HEK293 (cell line): ENCODE measurements around the gene KIR3DL2.

ENCODE experiments used
- CTCF ChIA-PET: fragments of 350-600 bp; formaldehyde crosslinking; extraction: SDS; loops from one replicate; lab custom pipeline; 2021; ENCODE audit warnings: antibody characterized with exemption; lab: Yijun Ruan, JAX
- POLR2A ChIA-PET: fragments of 300-600 bp; formaldehyde crosslinking; extraction: SDS; loops from one replicate; lab custom pipeline; 2020; ENCODE audit warnings: antibody characterized with exemption, inconsistent platforms; lab: Yijun Ruan, JAX
- H3K27ac ChIP-seq: fragments of 200-500 bp; sonication (Bioruptor generic); 2 replicates; pipeline ENCODE4 v1.5.1; 2014; ENCODE audit warnings: low read depth, low read length, control low read depth, inconsistent platforms; ENCODE audit errors: extremely low read depth
- H3K36me3 ChIP-seq, 2 experiments: fragments of 200-500 bp in 1 of 2; sonication (Bioruptor generic) in 1 of 2; 1 replicate in 1 of 2; 2 replicates in 1 of 2; pipeline ENCODE4 v1.5.1; 2014 to 2017; ENCODE audit warnings: inconsistent platforms in 2 of 2, low read length in 2 of 2; ENCODE audit not compliant: control insufficient read depth in 2 of 2, insufficient read depth in 1 of 2
- H3K4me1 ChIP-seq: fragments of 200-500 bp; sonication (Bioruptor generic); 2 replicates; pipeline ENCODE4 v1.5.1; 2014; ENCODE audit warnings: mild to moderate bottlenecking, low read length, inconsistent platforms; ENCODE audit not compliant: control insufficient read depth, insufficient read depth
- H3K4me3 ChIP-seq: 2 replicates; pipeline ENCODE4 v1.5.1; 2011; ENCODE audit warnings: low read depth, mild to moderate bottlenecking, control low read depth, low read length, moderate library complexity
- H3K9me3 ChIP-seq: fragments of 200-500 bp; sonication (Bioruptor generic); 2 replicates; pipeline ENCODE4 v1.5.1; 2014; ENCODE audit warnings: low read depth, low read length, inconsistent platforms; ENCODE audit not compliant: control insufficient read depth, insufficient read depth
- CTCF ChIP-seq: fragments of 450-650 bp; formaldehyde crosslinking; IDR thresholded peaks from 2 replicates; pipeline ENCODE4 v1.5.1; 2016; ENCODE audit warnings: missing biosample characterization, missing genetic modification characterization
- GFI1B ChIP-seq: fragments of 450-650 bp; formaldehyde crosslinking; IDR thresholded peaks from 2 replicates; pipeline ENCODE4 v1.5.1; 2016; ENCODE audit warnings: missing biosample characterization, missing genetic modification characterization
- GLI4 ChIP-seq: fragments of 450-650 bp; formaldehyde crosslinking; IDR thresholded peaks from 2 replicates; pipeline ENCODE4 v1.5.1; 2016; ENCODE audit warnings: missing biosample characterization, missing genetic modification characterization
- PRDM10 ChIP-seq: fragments of 450-650 bp; formaldehyde crosslinking; IDR thresholded peaks from 2 replicates; pipeline ENCODE4 v1.5.1; 2016; ENCODE audit warnings: missing biosample characterization, missing genetic modification characterization
- SALL2 ChIP-seq: fragments of 450-650 bp; formaldehyde crosslinking; IDR thresholded peaks from 2 replicates; pipeline ENCODE4 v1.5.0; 2017; ENCODE audit warnings: missing biosample characterization, mild to moderate bottlenecking, missing genetic modification characterization, borderline replicate concordance
- WT1 ChIP-seq: fragments of 450-650 bp; formaldehyde crosslinking; IDR thresholded peaks from 2 replicates; pipeline ENCODE4 v1.5.1; 2016; ENCODE audit warnings: missing biosample characterization, missing genetic modification characterization
- ZBTB21 ChIP-seq: fragments of 450-650 bp; formaldehyde crosslinking; IDR thresholded peaks from 2 replicates; pipeline ENCODE4 v1.5.1; 2017; ENCODE audit warnings: missing biosample characterization, missing genetic modification characterization
- ZFP37 ChIP-seq: fragments of 450-650 bp; formaldehyde crosslinking; IDR thresholded peaks from 2 replicates; pipeline ENCODE4 v1.5.1; 2016; ENCODE audit warnings: missing biosample characterization, missing genetic modification characterization
- ZNF121 ChIP-seq: fragments of 450-650 bp; formaldehyde crosslinking; IDR thresholded peaks from 2 replicates; pipeline ENCODE4 v1.5.1; 2016; ENCODE audit warnings: missing biosample characterization, missing genetic modification characterization
- ZNF155 ChIP-seq: fragments of 450-650 bp; formaldehyde crosslinking; IDR thresholded peaks from 2 replicates; pipeline ENCODE4 v1.5.1; 2016; ENCODE audit warnings: missing biosample characterization, missing genetic modification characterization
- ZNF223 ChIP-seq: fragments of 450-650 bp; formaldehyde crosslinking; IDR thresholded peaks from 2 replicates; pipeline ENCODE4 v1.5.1; 2016; ENCODE audit warnings: missing biosample characterization, missing genetic modification characterization
- ZNF24 ChIP-seq: fragments of 450-650 bp; formaldehyde crosslinking; IDR thresholded peaks from 2 replicates; pipeline ENCODE4 v1.5.1; 2016; ENCODE audit warnings: missing biosample characterization, missing genetic modification characterization
- ZNF248 ChIP-seq: fragments of 450-650 bp; formaldehyde crosslinking; IDR thresholded peaks from 2 replicates; pipeline ENCODE4 v1.5.1; 2017; ENCODE audit warnings: missing biosample characterization, missing genetic modification characterization
- ZNF366 ChIP-seq: fragments of 450-650 bp; formaldehyde crosslinking; conservative IDR thresholded peaks from 2 replicates; pipeline ENCODE4 v1.5.1; 2016; ENCODE audit warnings: missing biosample characterization, missing genetic modification characterization
- ZNF37A ChIP-seq: fragments of 450-650 bp; IDR thresholded peaks from 2 replicates; pipeline ENCODE4 v1.5.1; 2018; ENCODE audit warnings: missing biosample characterization, missing genetic modification characterization
- ZNF449 ChIP-seq: fragments of 450-650 bp; formaldehyde crosslinking; IDR thresholded peaks from 2 replicates; pipeline ENCODE4 v1.5.1; 2017; ENCODE audit warnings: missing biosample characterization, mild to moderate bottlenecking, missing genetic modification characterization, moderate library complexity
- ZNF488 ChIP-seq: fragments of 450-650 bp; formaldehyde crosslinking; IDR thresholded peaks from 2 replicates; pipeline ENCODE4 v1.5.1; 2016; ENCODE audit warnings: missing biosample characterization, missing genetic modification characterization
- ZNF510 ChIP-seq: fragments of 450-650 bp; formaldehyde crosslinking; IDR thresholded peaks from 2 replicates; pipeline ENCODE4 v1.5.1; 2018; ENCODE audit warnings: mild to moderate bottlenecking, missing genetic modification characterization, missing biosample characterization; ENCODE audit not compliant: insufficient replicate concordance
- ZXDB ChIP-seq: fragments of 450-650 bp; formaldehyde crosslinking; IDR thresholded peaks from 2 replicates; pipeline ENCODE4 v1.5.1; 2016; ENCODE audit warnings: missing biosample characterization, missing genetic modification characterization

KIR3DL2 gene

GRCh38 chr19:54877471-54877870 is 27.2 kb downstream of the KIR3DL2 start:
- no peaks in the 10 kb centered on the region for H3K9me3 ChIP-seq
- H3K4me1 ChIP-seq: no peaks in the 10 kb centered on the region
- no peak for TF ChIP-seq ZNF366 (tag by site-specific recombination)
- TF ChIP-seq ZNF155 (tag by site-specific recombination): no peak
- no peaks in the 10 kb centered on the region for H3K36me3 ChIP-seq
- H3K4me3 ChIP-seq: no peak overlapping the region
- CTCF ChIA-PET: interaction anchor here (0.6 to 1.1 kb wide), 3 partner anchors 9 to 747 kb away, joined by 3 to 4 read pairs (median 3); partner anchors contain the start of genes GP6 and ZNF784
- POLR2A ChIA-PET: no interaction called here
- no peak overlapping the region for H3K27ac ChIP-seq

- no peaks in the 10 kb centered on the region for H3K9me3 ChIP-seq
- TF ChIP-seq ZNF121 (tag by site-specific recombination) (no peak), SALL2 (no peak), PRDM10 (tag by site-specific recombination) (no peak), GLI4 (tag by site-specific recombination) (no peak), ZNF24 (tag by site-specific recombination) (no peak), ZNF510 (tag by site-specific recombination) (no peak), ZNF248 (tag by site-specific recombination) (no peak), ZXDB (tag by site-specific recombination) (no peak), GFI1B (tag by site-specific recombination) (no peak), ZNF223 (tag by site-specific recombination) (no peak), ZBTB21 (no peak)
- TF ChIP-seq, all 188 proteins: peak for 0
- Histone ChIP-seq H3K27ac (no peak overlapping the region), H3K36me3 (no peaks in the 10 kb centered on the region), H3K4me1 (no peaks in the 10 kb centered on the region), H3K4me3 (no peak overlapping the region)
- ChIA-PET POLR2A (interaction anchor here (1.3 to 2.1 kb wide), 2 partner anchors 181 to 259 kb away, joined by 3 to 5 read pairs; partner anchors contain the start of gene RDH13), CTCF (interaction anchor here (0.6 to 2.9 kb wide), 33 partner anchors 7 to 636 kb away, joined by 3 to 19 read pairs (median 5); partner anchors contain the start of gene DNAAF3)
These were observed 31.6 kb downstream of the KIR3DL2 start for GRCh38 chr19:54881884-54882283.

- CTCF ChIA-PET: interaction anchor here (1.9 to 2.9 kb wide), 3 partner anchors 205 to 535 kb away, joined by 6 to 19 read pairs (median 10); no protein-coding TSS in a partner anchor
- no peaks in the 10 kb centered on the region for H3K9me3 ChIP-seq
These were observed 32.5 kb downstream of the KIR3DL2 start for GRCh38 chr19:54882758-54883157.

More at GRCh38 chr19:54882758-54883157, 32.5 kb downstream of the KIR3DL2 start:
- 0 out of 2 replicates have a peak, but pooled peaks have one; percentile 8 for TF ChIP-seq CTCF
- no peak for TF ChIP-seq WT1
- no peak for TF ChIP-seq ZNF37A (tag by site-specific recombination)
- TF ChIP-seq ZNF449 (tag by site-specific recombination): no peak
- no peak for TF ChIP-seq ZFP37 (tag by site-specific recombination)
- TF ChIP-seq ZNF488 (tag by site-specific recombination): no peak
- H3K4me3 ChIP-seq: no peak overlapping the region
- H3K4me1 ChIP-seq: no peaks in the 10 kb centered on the region
- H3K27ac ChIP-seq: no peak overlapping the region
- H3K36me3 ChIP-seq: no peaks in the 10 kb centered on the region
- POLR2A ChIA-PET: no interaction called here
